ENCODE measurements around the gene MICAL2. TPM values are rescaled to one million over a fixed set of nuclear protein-coding genes. Genes with fewer than 3 reads are reported as not detected.

MICAL2 gene
- polyA plus RNA-seq, 1 experiment: 135 TPM

GRCh38 chr11:12295943-12296342, 185.6 kb downstream of the MICAL2 start:
- H3K36me3 ChIP-seq (ENCODE audit: control insufficient read depth, insufficient read depth, low read length): no peaks in the 10 kb centered on the region
- ChIA-PET POLR2A (no interaction called here), CTCF (no interaction called here)
- no peak for DNase-seq (ENCODE audit: low read depth)
- H3K27me3 ChIP-seq (ENCODE audit: control insufficient read depth, insufficient read depth, low read length): no peaks in the 10 kb centered on the region
- no peak overlapping the region for H3K4me3 ChIP-seq (ENCODE audit: low read depth, low read length)
- no peak for TF ChIP-seq CTCF (IDR thresholded peaks at IDR 0.05; ENCODE audit: insufficient read depth, low read depth, low read length)

- no peak for TF ChIP-seq CTCF (IDR thresholded peaks at IDR 0.05; ENCODE audit: insufficient read depth, low read depth, low read length)
- Histone ChIP-seq H3K4me3 (ENCODE audit: low read depth, low read length) (no peak overlapping the region), H3K36me3 (ENCODE audit: control insufficient read depth, insufficient read depth, low read length) (no peaks in the 10 kb centered on the region), H3K27me3 (ENCODE audit: control insufficient read depth, insufficient read depth, low read length) (no peaks in the 10 kb centered on the region)
- DNase-seq (ENCODE audit: low read depth): no peak
- POLR2A ChIA-PET: no interaction called here
- CTCF ChIA-PET: interaction anchor here (0.6 kb wide), 1 partner anchor 572 kb away, joined by 3 read pairs; no protein-coding TSS in a partner anchor
These were observed 188.2 kb downstream of the MICAL2 start for GRCh38 chr11:12298610-12299009.

GRCh38 chr11:12301379-12301778, 191.0 kb downstream of the MICAL2 start:
- Histone ChIP-seq H3K36me3 (ENCODE audit: control insufficient read depth, insufficient read depth, low read length) (no peaks in the 10 kb centered on the region), H3K4me3 (ENCODE audit: low read depth, low read length) (no peak overlapping the region), H3K27me3 (ENCODE audit: control insufficient read depth, insufficient read depth, low read length) (no peaks in the 10 kb centered on the region)
- ChIA-PET CTCF (interaction anchor here (0.7 to 2.8 kb wide), 6 partner anchors 12 to 662 kb away, joined by 3 to 18 read pairs (median 4); no protein-coding TSS in a partner anchor), POLR2A (no interaction called here)
- no peak for TF ChIP-seq CTCF (IDR thresholded peaks at IDR 0.05; ENCODE audit: insufficient read depth, low read depth, low read length)
- no peak for DNase-seq (ENCODE audit: low read depth)

GRCh38 chr11:12303421-12304149, 193.2 kb downstream of the MICAL2 start:
- Histone ChIP-seq H3K36me3 (ENCODE audit: control insufficient read depth, insufficient read depth, low read length) (no peaks in the 10 kb centered on the region), H3K4me3 (ENCODE audit: low read depth, low read length) (no peak overlapping the region), H3K27me3 (ENCODE audit: control insufficient read depth, insufficient read depth, low read length) (no peaks in the 10 kb centered on the region)
- DNase-seq (ENCODE audit: low read depth): no peak
- CTCF ChIA-PET: interaction anchor here (0.6 to 1.0 kb wide), 2 partner anchors 15 to 181 kb away, joined by 3 read pairs; no protein-coding TSS in a partner anchor
- POLR2A ChIA-PET: interaction anchor here (0.8 kb wide), 1 partner anchor 147 kb away, joined by 3 read pairs; no protein-coding TSS in a partner anchor
- no peak for TF ChIP-seq CTCF (IDR thresholded peaks at IDR 0.05; ENCODE audit: insufficient read depth, low read depth, low read length)

GRCh38 chr11:12306830-12307229, 196.4 kb downstream of the MICAL2 start:
- no peak for TF ChIP-seq CTCF (IDR thresholded peaks at IDR 0.05; ENCODE audit: insufficient read depth, low read depth, low read length)
- Histone ChIP-seq H3K36me3 (ENCODE audit: control insufficient read depth, insufficient read depth, low read length) (no peaks in the 10 kb centered on the region), H3K27me3 (ENCODE audit: control insufficient read depth, insufficient read depth, low read length) (no peaks in the 10 kb centered on the region), H3K4me3 (ENCODE audit: low read depth, low read length) (no peak overlapping the region)
- CTCF ChIA-PET: interaction anchor here (1.2 kb wide), 1 partner anchor 18 kb away, joined by 4 read pairs; no protein-coding TSS in a partner anchor
- POLR2A ChIA-PET: no interaction called here
- no peak for DNase-seq (ENCODE audit: low read depth)

Data from BJ (cell line).